Thyroid gland (tissue), 4 donors: Measurements from ENCODE around the gene NOP14. TPM values are rescaled to one million over a fixed set of nuclear protein-coding genes. Genes with fewer than 3 reads are reported as not detected.
"Not testable (repeated sequence)": the region's sequence is repeated elsewhere in the genome, so short reads cannot be mapped to it uniquely, and the experiment has no call there.

ENCODE experiments used
- DNase-seq, 2 donors: peaks; one replicate each; pipeline ENCODE4 v3.0.0-alpha.2; 2019
- H3K27ac ChIP-seq, 3 donors: fragments of 200-600 bp; sonication (generic); 1 replicate in 2 of 3; 2 replicates in 1 of 3; pipeline ENCODE4 v1.5.1; 2016 to 2019; ENCODE audit warnings: mild to moderate bottlenecking in 1 of 3, moderate library complexity in 1 of 3
- H3K27me3 ChIP-seq: fragments of 200-600 bp; sonication (generic); one replicate; pipeline ENCODE4 v1.5.1; 2019
- H3K36me3 ChIP-seq, 2 donors: fragments of 200-600 bp; sonication (generic); one replicate each; pipeline ENCODE4 v1.5.1; 2016 to 2019
- H3K4me1 ChIP-seq, 2 donors: fragments of 200-600 bp; sonication (generic); one replicate each; pipeline ENCODE4 v1.5.1; 2017 to 2019
- H3K4me3 ChIP-seq, 3 donors: fragments of 200-600 bp; sonication (generic); replicated peaks in 1 of 3; 1 replicate in 2 of 3; 2 replicates in 1 of 3; pipeline ENCODE4 v1.5.1; 2016; ENCODE audit warnings: mild to moderate bottlenecking in 1 of 3
- H3K9me3 ChIP-seq: fragments of 200-600 bp; sonication (generic); one replicate; pipeline ENCODE4 v1.5.1; 2017
- POLR2A ChIP-seq, 2 donors: fragments of 450-650 bp; IDR thresholded peaks; one replicate each; pipeline ENCODE4 v1.6.1; 2017; ENCODE audit warnings: antibody characterized with exemption in 2 of 2, mild to moderate bottlenecking in 2 of 2, moderate library complexity in 1 of 2
- WGBS, 2 donors: methylation state at CpG; one replicate each; pipeline ENCODE4 v1.1.5; 2017; 5-methylcytosine and 5-hydroxymethylcytosine counted together
- intact Hi-C: fragments of 100-400 bp; cut with DNase I; formaldehyde crosslinking; loops from one replicate; pipeline ENCODE4 v1.15.1; 2023
- total RNA-seq, 4 donors: library from RNA; depleted of rRNA; stranded (reverse); fragments of >200 nt; gene quantifications; one replicate each; pipeline ENCODE4 v1.2.3, GENCODE V29; 2016
- TF ChIP-seq, protein P1 (sequence below), 6 experiments: fragments of 200-600 bp in 3 of 6; fragments of 450-650 bp in 3 of 6; sonication (generic) in 3 of 6; IDR thresholded peaks; one replicate each; pipeline ENCODE4 v1.5.1; 2016 to 2019; ENCODE audit warnings: antibody characterized with exemption in 6 of 6, mild to moderate bottlenecking in 2 of 6, inconsistent platforms in 1 of 6, moderate library complexity in 1 of 6

NOP14 gene
- total RNA-seq, 4 donors from 2014 or later, result 18.4 to 24.8 (median 19.3) TPM

DNA sequence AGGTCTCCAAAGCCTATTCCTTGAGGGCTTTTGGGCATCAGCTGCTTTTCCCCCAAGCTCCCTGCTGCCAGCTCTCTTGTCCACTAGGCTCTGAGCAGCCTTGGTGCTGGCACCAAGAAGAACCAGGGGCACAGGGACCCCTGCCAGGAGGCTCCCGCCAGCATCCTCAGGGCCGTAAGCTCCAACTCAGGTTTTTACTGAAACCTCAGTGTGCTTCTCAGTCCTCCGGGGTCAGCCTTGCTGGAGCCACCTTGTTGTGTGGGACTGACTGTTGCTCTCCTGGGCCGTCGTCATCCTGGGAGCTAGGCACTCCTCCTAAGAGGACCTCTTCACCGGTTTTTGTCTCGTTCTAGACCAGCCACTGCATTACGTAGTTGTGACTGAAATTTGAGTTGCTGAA, 38.9 kb downstream of the NOP14 start:
- no peaks in the 10 kb centered on the region for H3K9me3 ChIP-seq
- 58 to 77% methylated on average over 6 to 8 of the region's 8 CpGs for WGBS, 2 donors
- peak overlapping the region; percentile 22 to 44 (median 24) for H3K27ac ChIP-seq
- DNase-seq, result peak in 1 of 2 donors; percentile 32
- no peaks in the 10 kb centered on the region for H3K27me3 ChIP-seq
- peaks cover 17 to 23% of the 10 kb centered on the region in 2 donors for H3K4me1 ChIP-seq
- TF ChIP-seq, protein P1, sequence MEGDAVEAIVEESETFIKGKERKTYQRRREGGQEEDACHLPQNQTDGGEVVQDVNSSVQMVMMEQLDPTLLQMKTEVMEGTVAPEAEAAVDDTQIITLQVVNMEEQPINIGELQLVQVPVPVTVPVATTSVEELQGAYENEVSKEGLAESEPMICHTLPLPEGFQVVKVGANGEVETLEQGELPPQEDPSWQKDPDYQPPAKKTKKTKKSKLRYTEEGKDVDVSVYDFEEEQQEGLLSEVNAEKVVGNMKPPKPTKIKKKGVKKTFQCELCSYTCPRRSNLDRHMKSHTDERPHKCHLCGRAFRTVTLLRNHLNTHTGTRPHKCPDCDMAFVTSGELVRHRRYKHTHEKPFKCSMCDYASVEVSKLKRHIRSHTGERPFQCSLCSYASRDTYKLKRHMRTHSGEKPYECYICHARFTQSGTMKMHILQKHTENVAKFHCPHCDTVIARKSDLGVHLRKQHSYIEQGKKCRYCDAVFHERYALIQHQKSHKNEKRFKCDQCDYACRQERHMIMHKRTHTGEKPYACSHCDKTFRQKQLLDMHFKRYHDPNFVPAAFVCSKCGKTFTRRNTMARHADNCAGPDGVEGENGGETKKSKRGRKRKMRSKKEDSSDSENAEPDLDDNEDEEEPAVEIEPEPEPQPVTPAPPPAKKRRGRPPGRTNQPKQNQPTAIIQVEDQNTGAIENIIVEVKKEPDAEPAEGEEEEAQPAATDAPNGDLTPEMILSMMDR (IDR thresholded peaks at IDR 0.05), result no peak
- no peak for TF ChIP-seq POLR2A (IDR thresholded peaks at IDR 0.05)
- peaks cover 26 to 40% of the 10 kb centered on the region in 2 donors for H3K36me3 ChIP-seq
- H3K4me3 ChIP-seq, result no peak overlapping the region
- intact Hi-C loops, result no loop called here

DNA sequence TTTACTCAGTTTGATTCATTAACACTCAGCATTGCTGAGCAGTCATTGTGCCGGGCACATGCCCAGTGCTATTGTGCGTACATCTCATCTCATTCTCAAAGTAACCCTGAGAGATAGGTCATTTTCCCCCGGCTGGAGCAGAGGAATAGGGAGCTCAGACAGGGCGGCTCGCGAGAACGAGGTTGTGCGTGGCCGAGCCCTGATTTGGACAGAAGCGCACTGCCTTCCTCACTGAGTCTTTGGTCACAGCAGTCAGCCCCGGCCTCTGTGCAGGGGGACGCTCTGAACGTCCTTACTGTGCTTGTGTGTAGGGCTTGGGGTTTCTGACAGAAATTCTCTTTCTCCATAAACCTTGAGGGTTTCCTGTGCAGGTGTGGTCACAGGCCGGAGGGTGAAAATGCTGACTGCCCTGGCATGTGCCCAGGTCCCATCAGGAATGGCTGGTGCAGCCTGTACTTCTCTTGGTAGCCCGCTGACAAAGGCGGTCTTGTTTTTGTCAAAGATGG, 39.5 kb downstream of the NOP14 start:
- TF ChIP-seq POLR2A (IDR thresholded peaks at IDR 0.05), result no peak
- TF ChIP-seq, protein P1 (IDR thresholded peaks at IDR 0.05), result no peak
- intact Hi-C loops, result no loop called here
- no peaks in the 10 kb centered on the region for H3K27me3 ChIP-seq
- peaks cover 23 to 34% of the 10 kb centered on the region in 2 donors for H3K36me3 ChIP-seq
- peaks cover 16 to 18% of the 10 kb centered on the region in 2 donors for H3K4me1 ChIP-seq
- no peaks in the 10 kb centered on the region for H3K9me3 ChIP-seq
- no peak overlapping the region for H3K4me3 ChIP-seq
- 83 to 89% methylated on average over 9 to 16 of the region's 16 CpGs for WGBS, 2 donors
- DNase-seq, result no peak
- peak overlapping the region in 2 of 3 donors; percentile 24 to 44 for H3K27ac ChIP-seq

DNA sequence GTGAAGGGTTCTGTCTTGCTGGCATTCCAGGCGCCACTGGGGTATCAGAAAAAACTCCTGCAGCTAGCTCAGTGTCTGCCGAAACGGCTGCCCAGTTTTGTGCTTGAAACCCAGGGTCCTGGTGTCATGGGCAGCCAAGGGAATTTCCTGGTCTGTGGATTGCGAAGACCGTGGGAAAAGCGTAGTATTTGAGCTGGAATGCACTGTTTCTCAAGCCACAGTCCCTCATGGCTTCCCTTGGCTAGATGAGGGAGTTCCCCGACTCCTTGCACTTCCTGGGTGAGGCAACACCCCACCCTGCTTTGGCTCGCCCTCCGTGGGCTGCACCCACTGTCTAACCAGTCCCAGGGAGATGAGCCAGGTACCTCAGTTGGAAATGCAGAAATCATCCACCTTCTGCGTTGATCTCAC, 40.1 kb downstream of the NOP14 start:
- intact Hi-C loops, result no loop called here
- Histone ChIP-seq H3K36me3 (peaks cover 20 to 29% of the 10 kb centered on the region in 2 donors), H3K27me3 (no peaks in the 10 kb centered on the region), H3K9me3 (no peaks in the 10 kb centered on the region), H3K4me1 (peaks cover 12 to 16% of the 10 kb centered on the region in 2 donors), H3K4me3 (no peak overlapping the region), H3K27ac (no peak overlapping the region)
- 90 to 91% methylated on average over 2 to 9 of the region's 10 CpGs for WGBS, 2 donors
- no peak for DNase-seq
- TF ChIP-seq, protein P1 (IDR thresholded peaks at IDR 0.05), result no peak
- TF ChIP-seq POLR2A (IDR thresholded peaks at IDR 0.05), result no peak

DNA sequence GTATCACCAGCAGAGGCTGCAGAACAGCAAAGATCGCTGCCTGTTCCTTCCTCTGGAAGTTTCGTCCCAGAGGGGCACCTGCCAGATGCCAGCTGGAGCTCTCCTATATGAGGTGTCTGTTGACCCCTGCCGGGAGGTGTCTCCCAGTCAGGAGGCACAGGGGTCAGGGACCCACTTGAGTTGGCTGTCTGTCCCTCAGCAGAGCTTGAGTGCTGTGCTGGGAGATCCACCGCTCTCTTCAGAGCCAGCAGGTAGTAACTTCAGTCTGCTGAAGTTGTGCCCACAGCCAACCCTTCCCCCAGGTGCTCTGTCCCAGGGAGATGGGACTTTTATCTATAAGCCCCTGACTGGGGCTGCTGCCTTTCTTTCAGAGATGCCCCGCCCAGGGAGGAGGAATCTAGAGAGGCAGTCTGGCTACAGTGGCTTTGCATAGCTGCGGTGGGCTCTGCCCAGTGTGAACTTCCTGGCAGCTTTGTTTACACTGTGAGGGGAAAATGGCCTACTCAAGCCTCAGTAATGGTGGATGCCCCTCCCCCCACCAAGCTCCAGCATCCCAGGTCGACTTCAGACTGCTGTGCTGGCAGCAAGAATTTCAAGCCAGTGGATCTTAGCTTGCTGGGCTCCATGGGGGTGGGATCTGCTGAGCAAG, 40.6 kb downstream of the NOP14 start:
- H3K9me3 ChIP-seq, intact Hi-C loops, H3K4me3 ChIP-seq, H3K27ac ChIP-seq, H3K27me3 ChIP-seq, DNase-seq: not testable (repeated sequence)
- H3K36me3 ChIP-seq, result peaks cover 20 to 25% of the 10 kb centered on the region in 2 donors
- 61% methylated on average over 5 to 6 of the region's 7 CpGs for WGBS, 2 donors
- H3K4me1 ChIP-seq, result peaks cover 12 to 16% of the 10 kb centered on the region in 2 donors

DNA sequence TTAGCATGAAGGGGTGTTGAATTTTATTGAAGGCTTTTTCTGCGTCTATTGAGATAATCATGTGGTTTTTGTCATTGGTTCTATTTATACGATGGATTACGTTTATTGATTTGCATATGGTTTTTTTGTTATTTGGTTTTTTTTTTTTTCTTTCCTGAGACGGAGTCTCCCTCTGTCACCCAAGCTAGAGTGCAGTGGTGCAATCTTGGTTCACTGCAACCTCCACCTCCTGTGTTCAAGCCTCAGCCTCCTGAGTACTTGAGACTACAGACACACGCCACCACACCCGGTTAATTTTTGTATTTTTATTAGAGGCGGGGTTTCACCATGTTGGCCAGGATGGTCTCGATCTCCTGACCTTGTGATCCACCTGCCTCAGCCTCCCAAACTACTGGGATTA, 44.5 kb downstream of the NOP14 start:
- H3K27me3 ChIP-seq, H3K4me1 ChIP-seq, H3K9me3 ChIP-seq, intact Hi-C loops, H3K4me3 ChIP-seq, DNase-seq, H3K27ac ChIP-seq: not testable (repeated sequence)
- 95 to 96% methylated on average over 8 of the region's 8 CpGs for WGBS, 2 donors
- H3K36me3 ChIP-seq, result peaks cover 10 to 26% of the 10 kb centered on the region in 2 donors

DNA sequence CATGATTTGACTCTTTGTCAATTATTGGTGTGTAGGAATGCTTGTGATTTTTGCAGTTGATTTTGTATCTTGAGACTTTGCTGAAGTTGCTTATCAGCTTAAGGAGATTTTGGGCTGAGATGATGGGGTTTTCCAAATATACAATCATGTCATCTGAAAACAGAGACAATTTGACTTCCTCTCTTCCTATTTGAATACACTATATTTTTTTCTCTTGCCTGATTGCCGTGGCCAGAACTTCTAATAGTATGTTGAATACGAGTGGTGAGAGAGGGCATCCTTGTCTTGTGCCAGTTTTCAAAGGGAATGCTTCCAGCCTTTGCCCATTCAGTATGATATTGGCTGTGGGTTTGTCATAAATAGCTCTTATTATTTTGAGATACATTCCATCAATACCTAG, 44.9 kb downstream of the NOP14 start:
- H3K9me3 ChIP-seq, H3K4me3 ChIP-seq, H3K27me3 ChIP-seq, H3K4me1 ChIP-seq, H3K27ac ChIP-seq, intact Hi-C loops, DNase-seq: not testable (repeated sequence)
- 81 to 91% methylated on average over 2 of the region's 2 CpGs for WGBS, 2 donors
- peaks cover 10 to 26% of the 10 kb centered on the region in 2 donors for H3K36me3 ChIP-seq

DNA sequence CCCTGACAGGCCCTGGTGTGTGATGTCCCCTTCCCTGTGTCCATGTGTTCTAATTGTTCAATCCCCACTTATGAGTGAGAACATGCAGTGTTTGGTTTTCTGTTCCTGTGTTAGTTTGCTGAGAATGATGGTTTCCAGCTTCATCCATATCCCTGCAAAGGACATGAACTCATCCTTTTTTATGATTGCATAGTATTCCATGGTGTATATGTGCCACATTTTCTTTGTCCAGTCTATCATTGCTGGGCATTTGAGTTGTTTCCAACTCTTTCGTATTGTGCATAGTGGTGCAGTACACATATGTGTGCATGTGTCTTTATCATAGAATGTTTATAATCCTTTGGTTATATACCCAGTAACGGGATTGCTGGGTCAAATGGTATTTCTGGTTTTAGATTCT, 46.5 kb downstream of the NOP14 start:
- H3K9me3 ChIP-seq, intact Hi-C loops, H3K4me1 ChIP-seq, H3K27me3 ChIP-seq, H3K4me3 ChIP-seq, H3K27ac ChIP-seq, DNase-seq: not testable (repeated sequence)
- peaks cover 17 to 26% of the 10 kb centered on the region in 2 donors for H3K36me3 ChIP-seq
- WGBS, 2 donors, result 98 to 99% methylated on average over 2 of the region's 2 CpGs
